ENCODE measurements around the gene FCRLB.
"Not testable (repeated sequence)": the region's sequence is repeated elsewhere in the genome, so short reads cannot be mapped to it uniquely, and the experiment has no call there.

FCRLB gene

GRCh38 chr1:161720956-161721737, at the start of gene FCRLB:
Gene FCRLB, plus strand, starts transcription at chr1:161721544. Its CDS starts 1,129 bp downstream, at chr1:161722673.
- DNase-seq (ENCODE audit: insufficient read length, low spot score) (no peak), FAIRE-seq (no peak)

- FAIRE-seq; DNase-seq (ENCODE audit: insufficient read length, low spot score): not testable (repeated sequence)
Observed at GRCh38 chr1:161673437-161673836, 47.9 kb upstream of the FCRLB start.

GRCh38 chr1:161674447-161674846, 46.9 kb upstream of the FCRLB start:
- DNase-seq (ENCODE audit: insufficient read length, low spot score); FAIRE-seq: not testable (repeated sequence)

GRCh38 chr1:161674908-161675307, 46.4 kb upstream of the FCRLB start:
- DNase-seq (ENCODE audit: insufficient read length, low spot score): not testable (repeated sequence)

GRCh38 chr1:161676441-161676840, 44.9 kb upstream of the FCRLB start:
- no peak for DNase-seq (ENCODE audit: insufficient read length, low spot score)
- no peak for FAIRE-seq

More at GRCh38 chr1:161674908-161675307, 46.4 kb upstream of the FCRLB start:
- not testable (repeated sequence) for FAIRE-seq

GRCh38 chr1:161676958-161677689, 44.2 kb upstream of the FCRLB start:
- DNase-seq (ENCODE audit: insufficient read length, low spot score) (no peak), FAIRE-seq (no peak)

GRCh38 chr1:161678500-161678899, 42.8 kb upstream of the FCRLB start:
- DNase-seq (ENCODE audit: insufficient read length, low spot score) (no peak), FAIRE-seq (no peak)

- no peak for DNase-seq (ENCODE audit: insufficient read length, low spot score)
- no peak for FAIRE-seq
Observed at GRCh38 chr1:161681879-161682278, 39.5 kb upstream of the FCRLB start.

GRCh38 chr1:161688946-161689345, 32.4 kb upstream of the FCRLB start:
- DNase-seq (ENCODE audit: insufficient read length, low spot score): no peak
- FAIRE-seq: no peak

GRCh38 chr1:161691846-161692245, 29.5 kb upstream of the FCRLB start:
- no peak for DNase-seq (ENCODE audit: insufficient read length, low spot score)
- FAIRE-seq: no peak

GRCh38 chr1:161693020-161693712, 28.2 kb upstream of the FCRLB start:
- not testable (repeated sequence) for FAIRE-seq; DNase-seq (ENCODE audit: insufficient read length, low spot score)

GRCh38 chr1:161698302-161698701, 23.0 kb upstream of the FCRLB start:
- not testable (repeated sequence) for DNase-seq (ENCODE audit: insufficient read length, low spot score); FAIRE-seq

- no peak for DNase-seq (ENCODE audit: insufficient read length, low spot score)
- no peak for FAIRE-seq
Observed at GRCh38 chr1:161702250-161702649, 19.1 kb upstream of the FCRLB start.

GRCh38 chr1:161705537-161705936, 15.8 kb upstream of the FCRLB start:
- no peak for DNase-seq (ENCODE audit: insufficient read length, low spot score)
- FAIRE-seq: no peak

- FAIRE-seq: no peak
- no peak for DNase-seq (ENCODE audit: insufficient read length, low spot score)
Observed at GRCh38 chr1:161706113-161706481, 15.2 kb upstream of the FCRLB start.

GRCh38 chr1:161706482-161707347, 14.6 kb upstream of the FCRLB start, which contains the start of gene FCRLA:
Gene FCRLA, plus strand, starts transcription at chr1:161707229. Its CDS starts 36 bp downstream, at chr1:161707265.
- FAIRE-seq (no peak), DNase-seq (ENCODE audit: insufficient read length, low spot score) (no peak)

- FAIRE-seq (no peak), DNase-seq (ENCODE audit: insufficient read length, low spot score) (no peak)
Observed at GRCh38 chr1:161707503-161707902, 13.8 kb upstream of the FCRLB start.

GRCh38 chr1:161709373-161709772, 12.0 kb upstream of the FCRLB start:
- FAIRE-seq: no peak
- no peak for DNase-seq (ENCODE audit: insufficient read length, low spot score)

GRCh38 chr1:161710560-161710959, 10.8 kb upstream of the FCRLB start:
- no peak for DNase-seq (ENCODE audit: insufficient read length, low spot score)
- no peak for FAIRE-seq
